Stomach (tissue), 4 donors: Measurements from ENCODE around the gene SLC35E2B.
"Not testable (repeated sequence)": the region's sequence is repeated elsewhere in the genome, so short reads cannot be mapped to it uniquely, and the experiment has no call there.

Source experiments
- EP300 ChIP-seq: sonication (generic); formaldehyde crosslinking; IDR thresholded peaks from one replicate; pipeline ENCODE4 v1.6.1; 2017; ENCODE audit warnings: antibody characterized with exemption
- POLR2A ChIP-seq, 4 donors: fragments of 450-650 bp; IDR thresholded peaks; one replicate each; pipeline ENCODE4 v1.6.1; 2016; ENCODE audit warnings: antibody characterized with exemption in 4 of 4, control low read depth in 2 of 4, mild to moderate bottlenecking in 1 of 4, moderate library complexity in 1 of 4
- POLR2AphosphoS5 ChIP-seq, 3 donors: sonication (generic); formaldehyde crosslinking; IDR thresholded peaks; one replicate each; pipeline ENCODE4 v1.6.1; 2016; ENCODE audit warnings: antibody characterized with exemption in 3 of 3
- TF ChIP-seq, protein P1 (sequence below), 7 experiments: fragments of 450-650 bp in 4 of 7; fragments of 200-600 bp in 3 of 7; sonication (generic) in 3 of 7; IDR thresholded peaks; one replicate each; pipeline ENCODE4 v1.5.1; 2016 to 2019; ENCODE audit warnings: antibody characterized with exemption in 7 of 7, control low read depth in 2 of 7, mild to moderate bottlenecking in 1 of 7

- TF ChIP-seq, protein P1, sequence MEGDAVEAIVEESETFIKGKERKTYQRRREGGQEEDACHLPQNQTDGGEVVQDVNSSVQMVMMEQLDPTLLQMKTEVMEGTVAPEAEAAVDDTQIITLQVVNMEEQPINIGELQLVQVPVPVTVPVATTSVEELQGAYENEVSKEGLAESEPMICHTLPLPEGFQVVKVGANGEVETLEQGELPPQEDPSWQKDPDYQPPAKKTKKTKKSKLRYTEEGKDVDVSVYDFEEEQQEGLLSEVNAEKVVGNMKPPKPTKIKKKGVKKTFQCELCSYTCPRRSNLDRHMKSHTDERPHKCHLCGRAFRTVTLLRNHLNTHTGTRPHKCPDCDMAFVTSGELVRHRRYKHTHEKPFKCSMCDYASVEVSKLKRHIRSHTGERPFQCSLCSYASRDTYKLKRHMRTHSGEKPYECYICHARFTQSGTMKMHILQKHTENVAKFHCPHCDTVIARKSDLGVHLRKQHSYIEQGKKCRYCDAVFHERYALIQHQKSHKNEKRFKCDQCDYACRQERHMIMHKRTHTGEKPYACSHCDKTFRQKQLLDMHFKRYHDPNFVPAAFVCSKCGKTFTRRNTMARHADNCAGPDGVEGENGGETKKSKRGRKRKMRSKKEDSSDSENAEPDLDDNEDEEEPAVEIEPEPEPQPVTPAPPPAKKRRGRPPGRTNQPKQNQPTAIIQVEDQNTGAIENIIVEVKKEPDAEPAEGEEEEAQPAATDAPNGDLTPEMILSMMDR (IDR thresholded peaks at IDR 0.05) = not testable (repeated sequence)
- TF ChIP-seq POLR2A (IDR thresholded peaks at IDR 0.05); POLR2AphosphoS5 (IDR thresholded peaks at IDR 0.05); EP300: not testable (repeated sequence)
Measured at GRCh38 chr1:1674806-1675205, 17.8 kb downstream of the SLC35E2B start.
